Liver (tissue), 9 donors: ENCODE data around the gene PHF2. TPM values are rescaled to one million over a fixed set of nuclear protein-coding genes. Genes with fewer than 3 reads are reported as not detected.

ENCODE experiments used
- DNase-seq: peaks from one replicate; pipeline ENCODE4 v3.0.0-alpha.2; 2017; ENCODE audit warnings: low spot score
- H3K27ac ChIP-seq, 2 donors: one replicate each; pipeline ENCODE4 v1.7.0; 2013; ENCODE audit warnings: inconsistent platforms in 2 of 2, low read length in 2 of 2, control low read depth in 1 of 2, low read depth in 1 of 2, mild to moderate bottlenecking in 1 of 2
- H3K27me3 ChIP-seq, 4 donors: one replicate each; pipeline versions ENCODE4 v1.6.1 to v1.7.0; 2013; ENCODE audit warnings: low read length in 3 of 4, inconsistent platforms in 1 of 4, mild to moderate bottlenecking in 1 of 4, moderate library complexity in 1 of 4; ENCODE audit not compliant: control insufficient read depth in 4 of 4, insufficient read depth in 4 of 4
- H3K36me3 ChIP-seq, 4 donors: one replicate each; pipeline versions ENCODE4 v1.6.1 to v1.7.0; 2013; ENCODE audit warnings: low read length in 3 of 4, mild to moderate bottlenecking in 3 of 4, low read depth in 1 of 4, moderate library complexity in 1 of 4; ENCODE audit not compliant: control insufficient read depth in 4 of 4, insufficient read depth in 3 of 4
- H3K4me1 ChIP-seq, 4 donors: one replicate each; pipeline versions ENCODE4 v1.6.1 to v1.7.0; 2013; ENCODE audit warnings: low read length in 3 of 4, mild to moderate bottlenecking in 3 of 4, moderate library complexity in 1 of 4; ENCODE audit not compliant: control insufficient read depth in 4 of 4, insufficient read depth in 4 of 4
- H3K4me3 ChIP-seq, 3 donors: one replicate each; pipeline versions ENCODE4 v1.6.1 to v1.7.0; 2013; ENCODE audit warnings: low read length in 3 of 3, control low read depth in 1 of 3, low read depth in 1 of 3, mild to moderate bottlenecking in 1 of 3
- H3K9ac ChIP-seq, 2 donors: one replicate each; pipeline ENCODE4 v1.7.0; 2013; ENCODE audit warnings: low read length in 2 of 2, mild to moderate bottlenecking in 2 of 2, moderate library complexity in 2 of 2, control low read depth in 1 of 2, low read depth in 1 of 2
- H3K9me3 ChIP-seq, 4 donors: one replicate each; pipeline versions ENCODE4 v1.6.1 to v1.7.0; 2013; ENCODE audit warnings: low read length in 3 of 4; ENCODE audit not compliant: control insufficient read depth in 4 of 4
- ATF3 ChIP-seq: IDR thresholded peaks from 2 replicates; pipeline ENCODE4 v1.6.1; 2016; ENCODE audit warnings: antibody characterized with exemption
- CTCF ChIP-seq: fragments of 150-350 bp; IDR thresholded peaks from 2 replicates; pipeline ENCODE4 v1.5.1; 2017; ENCODE audit warnings: improper control_type of control experiment, low read depth, low read length; ENCODE audit not compliant: missing input control
- EGR1 ChIP-seq, 2 donors: IDR thresholded peaks; 2 replicates each; pipeline ENCODE4 v1.6.1; 2016 to 2018; ENCODE audit warnings: antibody characterized with exemption in 2 of 2, low read depth in 2 of 2
- FOXA1 ChIP-seq: IDR thresholded peaks from 2 replicates; pipeline ENCODE4 v1.6.1; 2016; ENCODE audit warnings: antibody characterized with exemption
- FOXA2 ChIP-seq: IDR thresholded peaks from 2 replicates; pipeline ENCODE4 v1.6.1; 2016; ENCODE audit warnings: antibody characterized with exemption
- GABPA ChIP-seq, 2 donors: IDR thresholded peaks in 1 of 2; conservative IDR thresholded peaks in 1 of 2; 2 replicates each; pipeline ENCODE4 v1.6.1; 2016; ENCODE audit warnings: antibody characterized with exemption in 2 of 2, mild to moderate bottlenecking in 1 of 2, moderate library complexity in 1 of 2
- HNF4A ChIP-seq, 2 donors: conservative IDR thresholded peaks; 2 replicates each; pipeline ENCODE4 v1.6.1; 2016; ENCODE audit warnings: antibody characterized with exemption in 2 of 2, mild to moderate bottlenecking in 2 of 2
- HNF4G ChIP-seq: IDR thresholded peaks from 2 replicates; pipeline ENCODE4 v1.6.1; 2016; ENCODE audit warnings: antibody characterized with exemption
- JUND ChIP-seq, 2 donors: IDR thresholded peaks; 2 replicates each; pipeline ENCODE4 v1.6.1; 2016; ENCODE audit warnings: antibody characterized with exemption in 2 of 2
- MAX ChIP-seq: IDR thresholded peaks from 2 replicates; pipeline ENCODE4 v1.6.1; 2016; ENCODE audit warnings: antibody characterized with exemption
- NR2F2 ChIP-seq: IDR thresholded peaks from 2 replicates; pipeline ENCODE4 v1.6.1; 2016; ENCODE audit warnings: antibody characterized with exemption
- RAD21 ChIP-seq, 2 donors: IDR thresholded peaks; 2 replicates each; pipeline ENCODE4 v1.6.1; 2016; ENCODE audit warnings: antibody characterized with exemption in 2 of 2, mild to moderate bottlenecking in 2 of 2
- REST ChIP-seq: IDR thresholded peaks from 2 replicates; pipeline ENCODE4 v1.6.1; 2016; ENCODE audit warnings: antibody characterized with exemption, mild to moderate bottlenecking
- RXRA ChIP-seq, 2 donors: IDR thresholded peaks; 2 replicates each; pipeline ENCODE4 v1.6.1; 2017 to 2018; ENCODE audit warnings: antibody characterized with exemption in 2 of 2, mild to moderate bottlenecking in 1 of 2
- SP1 ChIP-seq: IDR thresholded peaks from 2 replicates; pipeline ENCODE4 v1.6.1; 2018; ENCODE audit warnings: antibody characterized with exemption, mild to moderate bottlenecking
- TAF1 ChIP-seq: conservative IDR thresholded peaks from 2 replicates; pipeline ENCODE4 v1.6.1; 2016; ENCODE audit warnings: antibody characterized with exemption, mild to moderate bottlenecking
- YY1 ChIP-seq: IDR thresholded peaks from 2 replicates; pipeline ENCODE4 v1.6.1; 2016; ENCODE audit warnings: antibody characterized with exemption, mild to moderate bottlenecking
- ZBTB33 ChIP-seq: IDR thresholded peaks from 2 replicates; pipeline ENCODE4 v1.6.1; 2016; ENCODE audit warnings: antibody characterized with exemption
- whole genome bisulfite sequencing: extraction: QIAGEN DNeasy Blood & Tissue Kit; methylation state at CpG from one replicate; pipeline ENCODE4 v1.1.7; 2013; 5-methylcytosine and 5-hydroxymethylcytosine counted together
- polyA plus RNA-seq, 2 donors: library from polyadenylated mRNA; stranded (reverse) in 1 of 2; unstranded in 1 of 2; fragments of 200-250 nt in 1 of 2; fragments of >200 nt in 1 of 2; fragmentation: Nextera tagmentation in 1 of 2; extraction: Ambion mirVana in 1 of 2; gene quantifications; one replicate each; pipeline versions ENCODE4 v1.2.1 to v1.2.3, GENCODE V29; 2013 to 2015
- total RNA-seq, 2 donors: library from RNA; depleted of rRNA; stranded (reverse); fragments of >200 nt; gene quantifications; one replicate each; pipeline ENCODE4 v1.2.3, GENCODE V29; 2014
- donor health status: healthy.
- donor health status: healthy.
- donor health status: healthy.
- donor health status: healthy.
- donor health status: healthy.

The PHF2 gene
- total and polyA plus RNA-seq, 4 donors: 2.3 to 8.6 (median 6.7) TPM

GRCh38 chr9:93600504-93600903 lies 24.1 kb downstream of the PHF2 start:
- WGBS: 78% methylated on average over 3 of the region's 3 CpGs
- Histone ChIP-seq H3K4me1 (no peaks in the 10 kb centered on the region), H3K9ac (no peak overlapping the region), H3K36me3 (no peaks in the 10 kb centered on the region), H3K27ac (no peak overlapping the region), H3K4me3 (no peak overlapping the region), H3K27me3 (no peaks in the 10 kb centered on the region), H3K9me3 (no peaks in the 10 kb centered on the region)
- peak; percentile 34 for DNase-seq
- no peak for TF ChIP-seq HNF4A (conservative IDR thresholded peaks at IDR 0.05)
- no peak for TF ChIP-seq CTCF
- TF ChIP-seq GABPA (IDR thresholded peaks at IDR 0.05 in 1 of 2, conservative IDR thresholded peaks at IDR 0.05 in 1 of 2): no peak
- no peak for TF ChIP-seq FOXA2
- TF ChIP-seq MAX: no peak
- no peak for TF ChIP-seq RAD21 (IDR thresholded peaks at IDR 0.05)
- TF ChIP-seq SP1: no peak
- TF ChIP-seq RXRA (IDR thresholded peaks at IDR 0.05): no peak
- no peak for TF ChIP-seq REST
- no peak for TF ChIP-seq HNF4G
- TF ChIP-seq ATF3: no peak
- no peak for TF ChIP-seq ZBTB33
- no peak for TF ChIP-seq FOXA1
- no peak for TF ChIP-seq YY1
- TF ChIP-seq JUND (IDR thresholded peaks at IDR 0.05): no peak
- TF ChIP-seq EGR1 (IDR thresholded peaks at IDR 0.05; ENCODE audit: low read depth in 2 of 2): no peak
- no peak for TF ChIP-seq TAF1
- TF ChIP-seq NR2F2: no peak

- 91% methylated on average over 4 of the region's 4 CpGs for WGBS
These were observed 24.7 kb downstream of the PHF2 start for GRCh38 chr9:93601063-93601462.

More at GRCh38 chr9:93601063-93601462, 24.7 kb downstream of the PHF2 start:
- TF ChIP-seq HNF4A (conservative IDR thresholded peaks at IDR 0.05) (no peak), ZBTB33 (no peak), EGR1 (IDR thresholded peaks at IDR 0.05; ENCODE audit: low read depth in 2 of 2) (no peak), HNF4G (no peak), ATF3 (no peak), RAD21 (IDR thresholded peaks at IDR 0.05) (no peak)
- Histone ChIP-seq H3K27ac (no peak overlapping the region), H3K27me3 (no peaks in the 10 kb centered on the region), H3K9me3 (no peaks in the 10 kb centered on the region), H3K4me3 (no peak overlapping the region), H3K36me3 (no peaks in the 10 kb centered on the region), H3K9ac (no peak overlapping the region), H3K4me1 (no peaks in the 10 kb centered on the region)
- DNase-seq: peak; percentile 24
